Measurements from ENCODE around the gene CPSF4L.

The CPSF4L gene

GRCh38 chr17:73203135-73203787 lies 58.4 kb downstream of the CPSF4L start:
- TF ChIP-seq GATA1 (IDR thresholded peaks at IDR 0.05; ENCODE audit: low read depth, low read length) (no peak), POLR2A (IDR thresholded peaks at IDR 0.05; ENCODE audit: low read length) (no peak)
- DNase-seq: peak in 1 of 2 experiments; percentile 11

GRCh38 chr17:73201215-73202069 lies 60.2 kb downstream of the CPSF4L start:
- no peak for DNase-seq
- TF ChIP-seq POLR2A (IDR thresholded peaks at IDR 0.05; ENCODE audit: low read length): no peak
- no peak for TF ChIP-seq GATA1 (IDR thresholded peaks at IDR 0.05; ENCODE audit: low read depth, low read length)

GRCh38 chr17:73200476-73200875 lies 61.2 kb downstream of the CPSF4L start:
- DNase-seq: no peak
- TF ChIP-seq POLR2A (IDR thresholded peaks at IDR 0.05; ENCODE audit: low read length) (no peak), GATA1 (IDR thresholded peaks at IDR 0.05; ENCODE audit: low read depth, low read length) (no peak)

- TF ChIP-seq GATA1 (IDR thresholded peaks at IDR 0.05; ENCODE audit: low read depth, low read length) (no peak), POLR2A (IDR thresholded peaks at IDR 0.05; ENCODE audit: low read length) (no peak)
- no peak for DNase-seq
These were observed 61.8 kb downstream of the CPSF4L start for GRCh38 chr17:73199751-73200317.

GRCh38 chr17:73198930-73199260 lies 62.8 kb downstream of the CPSF4L start:
- DNase-seq: no peak
- TF ChIP-seq POLR2A (IDR thresholded peaks at IDR 0.05; ENCODE audit: low read length): no peak
- TF ChIP-seq GATA1 (IDR thresholded peaks at IDR 0.05; ENCODE audit: low read depth, low read length): no peak
